ENCODE measurements around the gene WNT7B.

WNT7B gene

DNA sequence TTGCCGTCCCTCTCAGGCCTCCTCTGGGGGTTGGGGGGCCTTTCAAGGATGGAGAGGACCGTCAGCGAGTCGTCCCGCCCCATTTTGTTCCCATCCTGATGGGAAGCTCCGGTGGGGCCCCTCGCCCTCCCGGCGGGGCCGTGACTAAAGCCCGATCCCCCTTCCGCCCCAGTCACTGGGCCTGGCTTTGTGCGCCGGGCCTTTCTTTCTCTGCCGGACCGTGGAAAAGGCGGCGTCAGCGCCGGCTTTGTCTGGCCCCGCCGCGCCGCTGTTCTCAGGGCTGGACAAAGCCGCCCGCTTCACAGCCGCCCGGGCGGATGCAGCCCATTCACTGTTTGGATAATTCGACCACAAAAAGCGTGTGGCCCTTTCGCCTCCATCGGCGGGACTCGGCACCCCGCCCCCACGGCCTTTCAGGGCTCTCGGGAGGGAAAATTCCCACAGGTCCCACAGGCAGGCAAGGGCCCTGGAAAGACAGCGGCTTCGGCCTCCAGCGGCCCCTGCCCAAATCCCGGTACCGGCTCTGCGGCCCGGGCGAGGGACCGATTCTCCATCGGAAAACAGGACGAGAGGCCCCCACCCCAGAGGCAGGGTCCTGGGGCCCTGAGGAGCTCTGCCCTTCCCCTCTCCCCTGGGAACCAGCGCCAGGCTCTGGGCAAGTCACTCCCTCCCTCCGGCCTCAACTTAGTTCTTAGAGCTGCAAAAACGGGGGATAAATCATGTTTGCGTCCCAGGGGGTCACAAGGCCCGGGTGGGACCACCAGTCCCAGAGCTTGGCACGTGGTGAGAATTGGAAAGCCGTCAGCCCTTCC is 87.2 kb downstream of the WNT7B start:
- no peaks in the 10 kb centered on the region for H3K9me3 ChIP-seq (ENCODE audit: control insufficient read depth, insufficient read depth, low read depth, low read length)
- no peaks in the 10 kb centered on the region for H3K36me3 ChIP-seq (ENCODE audit: control insufficient read depth, insufficient read depth, low read length)
- H3K4me3 ChIP-seq (ENCODE audit: low read depth, low read length) = no peak overlapping the region
- no peaks in the 10 kb centered on the region for H3K4me1 ChIP-seq (ENCODE audit: control insufficient read depth, insufficient read depth, low read length)
- no peak overlapping the region for H3K9ac ChIP-seq (ENCODE audit: low read length)
- no peaks in the 10 kb centered on the region for H3K27me3 ChIP-seq (ENCODE audit: control insufficient read depth, insufficient read depth, low read length)
- no peak overlapping the region for H3K27ac ChIP-seq (ENCODE audit: low read depth, low read length)

DNA sequence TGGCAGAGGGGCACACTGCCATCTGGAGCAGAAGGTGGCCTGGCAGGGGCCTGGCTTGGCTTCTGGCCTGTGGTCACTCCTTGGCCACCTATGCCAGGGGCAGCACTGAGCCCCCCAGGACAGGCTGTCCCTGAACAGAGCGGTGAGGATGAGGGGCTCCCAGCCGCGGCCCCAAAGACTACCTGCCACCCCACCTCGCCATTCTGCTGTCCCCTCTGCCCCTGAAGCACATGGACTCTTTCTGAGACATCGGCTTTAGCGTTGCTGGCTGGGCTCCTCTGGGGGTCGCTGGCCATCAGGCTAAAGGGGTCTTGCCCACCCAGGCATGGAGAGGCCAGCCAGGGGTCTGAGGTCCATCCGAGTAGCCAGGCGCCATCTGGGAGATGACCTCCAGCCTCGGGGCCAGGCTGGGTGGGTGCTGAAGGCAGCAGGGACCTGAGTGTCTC is 87.8 kb downstream of the WNT7B start:
- Histone ChIP-seq H3K4me1 (ENCODE audit: control insufficient read depth, insufficient read depth, low read length) (no peaks in the 10 kb centered on the region), H3K27me3 (ENCODE audit: control insufficient read depth, insufficient read depth, low read length) (no peaks in the 10 kb centered on the region), H3K9ac (ENCODE audit: low read length) (no peak overlapping the region), H3K9me3 (ENCODE audit: control insufficient read depth, insufficient read depth, low read depth, low read length) (no peaks in the 10 kb centered on the region), H3K4me3 (ENCODE audit: low read depth, low read length) (no peak overlapping the region), H3K27ac (ENCODE audit: low read depth, low read length) (no peak overlapping the region), H3K36me3 (ENCODE audit: control insufficient read depth, insufficient read depth, low read length) (no peaks in the 10 kb centered on the region)

DNA sequence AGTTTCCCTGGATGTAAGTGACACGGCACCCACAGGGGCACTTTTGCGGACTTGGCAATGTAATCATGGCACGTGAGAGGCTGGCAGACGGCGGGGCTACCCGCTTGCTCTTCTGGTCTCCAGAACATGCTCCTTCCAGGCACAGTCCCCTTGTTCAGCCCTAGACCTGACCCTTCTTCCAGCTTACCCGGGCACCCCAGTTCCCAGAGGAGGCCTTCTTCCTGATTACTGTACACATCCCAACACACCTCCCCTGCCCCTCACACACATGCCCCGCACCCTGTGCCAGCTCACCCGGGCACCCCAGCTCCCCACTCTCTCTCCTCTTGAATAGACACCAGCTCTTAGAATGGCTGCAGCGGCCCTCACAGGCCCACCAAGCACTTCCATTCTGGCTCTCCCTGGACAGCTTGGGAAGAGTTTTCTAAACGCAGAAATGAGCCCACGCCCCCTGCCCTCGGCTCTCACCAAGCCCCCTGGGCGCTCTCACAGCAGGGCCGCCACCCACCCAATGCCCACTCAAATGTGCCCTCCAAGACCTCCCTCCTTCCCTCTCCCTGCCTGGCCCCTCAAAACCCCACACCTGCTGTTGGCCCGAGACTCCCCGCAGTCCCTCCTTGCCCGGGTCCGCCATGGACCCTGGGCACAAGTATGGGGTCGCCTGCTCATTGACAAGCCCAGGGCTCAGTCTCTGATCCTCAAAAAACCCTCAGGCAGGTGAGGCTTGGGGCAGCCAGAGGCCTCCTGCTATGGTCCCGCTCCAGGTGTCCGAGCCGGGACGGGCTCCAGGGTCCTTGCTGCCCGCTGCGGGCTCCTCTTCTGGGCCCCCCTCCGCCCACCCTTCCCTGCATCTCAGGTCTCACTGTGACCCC is 88.5 kb downstream of the WNT7B start:
- Histone ChIP-seq H3K9me3 (ENCODE audit: control insufficient read depth, insufficient read depth, low read depth, low read length) (no peaks in the 10 kb centered on the region), H3K27me3 (ENCODE audit: control insufficient read depth, insufficient read depth, low read length) (no peaks in the 10 kb centered on the region), H3K4me1 (ENCODE audit: control insufficient read depth, insufficient read depth, low read length) (no peaks in the 10 kb centered on the region), H3K9ac (ENCODE audit: low read length) (no peak overlapping the region), H3K27ac (ENCODE audit: low read depth, low read length) (no peak overlapping the region), H3K36me3 (ENCODE audit: control insufficient read depth, insufficient read depth, low read length) (no peaks in the 10 kb centered on the region), H3K4me3 (ENCODE audit: low read depth, low read length) (no peak overlapping the region)

DNA sequence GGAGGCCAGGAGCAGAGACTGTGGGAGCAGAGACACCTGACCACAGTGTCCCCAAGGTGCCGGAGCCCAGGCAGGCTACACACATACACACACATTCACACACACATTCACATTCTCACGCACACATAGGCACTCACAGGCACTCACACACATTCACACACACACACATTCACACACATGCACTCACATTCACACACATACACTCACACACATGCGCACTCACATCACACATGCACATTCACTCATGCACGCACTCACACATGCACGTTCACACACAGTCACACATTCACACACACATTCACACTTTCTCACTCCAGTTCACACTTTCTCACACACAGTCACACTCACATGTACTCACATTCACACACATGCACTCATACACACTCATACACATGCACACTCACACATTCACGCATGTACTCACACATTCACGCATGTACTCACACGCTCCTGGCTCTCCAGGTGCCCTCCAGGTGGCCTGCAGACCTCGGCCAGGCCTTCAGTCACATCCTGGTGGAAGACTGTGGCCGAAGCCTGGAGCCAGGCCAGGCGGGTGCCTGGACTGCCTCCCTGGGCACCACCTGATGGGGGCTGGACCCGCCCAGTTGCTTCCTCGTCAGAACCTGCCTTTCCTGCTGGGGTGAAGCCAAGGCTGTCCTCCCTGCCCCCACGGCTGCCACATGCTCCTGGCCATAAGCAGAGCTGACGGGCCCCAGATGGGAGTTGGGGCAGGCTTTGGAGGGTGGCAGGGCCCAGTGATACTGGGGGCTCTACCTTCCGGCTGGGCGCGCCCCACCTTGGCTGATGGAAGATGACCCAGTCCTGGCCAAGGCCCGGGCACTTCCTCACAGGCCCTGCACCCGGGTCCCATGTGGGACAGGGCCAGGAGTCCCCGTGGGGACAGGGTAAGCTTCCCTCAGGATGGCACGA is 89.5 kb downstream of the WNT7B start:
- H3K36me3 ChIP-seq (ENCODE audit: control insufficient read depth, insufficient read depth, low read length) = no peaks in the 10 kb centered on the region
- peaks cover 5% of the 10 kb centered on the region; the same call in 1 of the 2 replicates for H3K27me3 ChIP-seq (ENCODE audit: control insufficient read depth, insufficient read depth, low read length)
- no peak overlapping the region for H3K9ac ChIP-seq (ENCODE audit: low read length)
- H3K4me3 ChIP-seq (ENCODE audit: low read depth, low read length) = no peak overlapping the region
- no peaks in the 10 kb centered on the region for H3K4me1 ChIP-seq (ENCODE audit: control insufficient read depth, insufficient read depth, low read length)
- no peaks in the 10 kb centered on the region for H3K9me3 ChIP-seq (ENCODE audit: control insufficient read depth, insufficient read depth, low read depth, low read length)
- no peak overlapping the region for H3K27ac ChIP-seq (ENCODE audit: low read depth, low read length)

DNA sequence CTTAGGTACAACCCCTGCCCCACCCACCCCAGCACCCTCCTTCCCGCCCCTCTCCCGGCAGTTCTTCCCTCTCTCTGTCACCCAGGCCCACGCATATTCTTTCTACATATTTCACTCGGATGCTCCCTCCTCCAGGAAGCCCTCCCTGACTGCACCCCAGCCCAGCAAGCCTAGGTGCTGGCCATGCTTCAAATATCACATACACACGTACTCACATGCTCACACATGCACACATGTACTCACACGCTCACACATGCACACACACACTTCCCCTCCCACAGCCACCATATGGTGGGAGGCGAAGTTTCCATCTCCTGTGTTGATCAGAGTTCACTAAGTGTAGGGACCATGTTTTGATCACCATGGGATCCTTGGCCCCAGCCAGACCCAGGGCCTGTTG is 90.4 kb downstream of the WNT7B start:
- peaks cover 14% of the 10 kb centered on the region; the same call in 1 of the 2 replicates for H3K27me3 ChIP-seq (ENCODE audit: control insufficient read depth, insufficient read depth, low read length)
- H3K9me3 ChIP-seq (ENCODE audit: control insufficient read depth, insufficient read depth, low read depth, low read length) = no peaks in the 10 kb centered on the region
- no peaks in the 10 kb centered on the region for H3K4me1 ChIP-seq (ENCODE audit: control insufficient read depth, insufficient read depth, low read length)
- H3K9ac ChIP-seq (ENCODE audit: low read length) = no peak overlapping the region
- no peak overlapping the region for H3K4me3 ChIP-seq (ENCODE audit: low read depth, low read length)
- no peak overlapping the region for H3K27ac ChIP-seq (ENCODE audit: low read depth, low read length)
- H3K36me3 ChIP-seq (ENCODE audit: control insufficient read depth, insufficient read depth, low read length) = no peaks in the 10 kb centered on the region

DNA sequence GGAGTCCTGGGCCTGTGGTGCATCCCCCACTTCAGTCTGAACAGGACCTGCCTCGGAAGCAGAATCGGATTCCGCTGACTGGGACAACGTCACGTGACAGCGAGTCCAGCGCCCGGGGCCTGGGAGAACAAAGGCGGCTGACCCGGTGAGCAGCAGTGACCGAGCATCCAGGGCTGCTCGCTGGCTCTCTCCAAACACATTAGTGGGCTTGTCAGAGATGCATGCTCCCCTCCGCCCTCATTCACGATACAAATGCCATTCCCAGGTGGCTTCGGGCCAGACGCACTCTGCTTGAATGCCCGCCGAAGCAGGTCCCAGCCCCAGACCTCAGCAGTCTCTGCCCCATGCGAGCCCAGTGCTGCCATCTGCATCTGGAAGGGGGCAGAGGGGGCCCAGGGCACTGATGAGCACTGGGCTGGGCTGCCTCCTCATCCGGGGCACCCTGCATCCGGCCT is 91.0 kb downstream of the WNT7B start:
- no peak overlapping the region for H3K27ac ChIP-seq (ENCODE audit: low read depth, low read length)
- no peak overlapping the region for H3K4me3 ChIP-seq (ENCODE audit: low read depth, low read length)
- H3K27me3 ChIP-seq (ENCODE audit: control insufficient read depth, insufficient read depth, low read length) = peaks cover 20% of the 10 kb centered on the region; the same call in 1 of the 2 replicates

DNA sequence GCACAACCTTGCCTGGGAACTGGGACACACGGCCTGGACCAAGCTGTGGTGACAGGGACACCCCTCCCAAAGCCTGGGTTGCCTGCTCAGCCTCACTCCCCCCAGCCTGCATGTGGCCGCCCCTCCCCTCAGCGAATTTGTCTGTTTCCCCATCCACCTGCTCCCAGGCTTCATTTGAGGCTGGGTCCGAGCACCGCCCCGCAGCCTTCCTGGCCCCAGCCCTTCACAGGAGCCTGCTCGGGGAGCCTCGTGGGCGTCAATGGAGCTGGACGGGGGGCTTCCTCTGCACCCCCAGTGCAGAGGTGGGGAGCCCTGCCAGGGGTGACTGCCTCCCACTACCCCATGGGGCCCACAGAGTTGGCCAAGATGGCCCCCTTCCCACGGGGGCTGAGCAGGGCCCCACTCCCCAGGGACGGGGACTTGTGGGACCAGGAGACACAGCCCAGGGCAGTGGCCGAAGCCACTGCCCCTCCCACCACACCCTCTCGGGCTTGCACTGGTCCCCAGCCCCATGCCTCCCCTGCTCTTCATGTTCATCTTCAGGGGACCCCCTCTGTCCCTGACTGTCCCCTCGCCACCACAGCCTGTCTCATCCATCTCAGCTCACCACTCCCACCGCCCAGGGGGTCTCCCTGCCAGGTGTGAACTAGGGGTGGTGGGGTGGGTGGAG is 91.7 kb downstream of the WNT7B start:
- peaks cover 26% of the 10 kb centered on the region; the same call in 1 of the 2 replicates for H3K27me3 ChIP-seq (ENCODE audit: control insufficient read depth, insufficient read depth, low read length)
- H3K4me3 ChIP-seq (ENCODE audit: low read depth, low read length) = no peak overlapping the region
- H3K9me3 ChIP-seq (ENCODE audit: control insufficient read depth, insufficient read depth, low read depth, low read length) = no peaks in the 10 kb centered on the region
- peaks cover 9% of the 10 kb centered on the region; the same call in 1 of the 2 replicates for H3K4me1 ChIP-seq (ENCODE audit: control insufficient read depth, insufficient read depth, low read length)
- H3K27ac ChIP-seq (ENCODE audit: low read depth, low read length) = no peak overlapping the region
- H3K36me3 ChIP-seq (ENCODE audit: control insufficient read depth, insufficient read depth, low read length) = no peaks in the 10 kb centered on the region
- H3K9ac ChIP-seq (ENCODE audit: low read length) = no peak overlapping the region

More for the DNA sequence above, 91.0 kb downstream of the WNT7B start:
- no peaks in the 10 kb centered on the region for H3K9me3 ChIP-seq (ENCODE audit: control insufficient read depth, insufficient read depth, low read depth, low read length)
- no peaks in the 10 kb centered on the region for H3K36me3 ChIP-seq (ENCODE audit: control insufficient read depth, insufficient read depth, low read length)
- no peak overlapping the region for H3K9ac ChIP-seq (ENCODE audit: low read length)
- 0 out of 2 replicates have a peak, but pooled peaks cover 2% of the 10 kb centered on the region for H3K4me1 ChIP-seq (ENCODE audit: control insufficient read depth, insufficient read depth, low read length)

DNA sequence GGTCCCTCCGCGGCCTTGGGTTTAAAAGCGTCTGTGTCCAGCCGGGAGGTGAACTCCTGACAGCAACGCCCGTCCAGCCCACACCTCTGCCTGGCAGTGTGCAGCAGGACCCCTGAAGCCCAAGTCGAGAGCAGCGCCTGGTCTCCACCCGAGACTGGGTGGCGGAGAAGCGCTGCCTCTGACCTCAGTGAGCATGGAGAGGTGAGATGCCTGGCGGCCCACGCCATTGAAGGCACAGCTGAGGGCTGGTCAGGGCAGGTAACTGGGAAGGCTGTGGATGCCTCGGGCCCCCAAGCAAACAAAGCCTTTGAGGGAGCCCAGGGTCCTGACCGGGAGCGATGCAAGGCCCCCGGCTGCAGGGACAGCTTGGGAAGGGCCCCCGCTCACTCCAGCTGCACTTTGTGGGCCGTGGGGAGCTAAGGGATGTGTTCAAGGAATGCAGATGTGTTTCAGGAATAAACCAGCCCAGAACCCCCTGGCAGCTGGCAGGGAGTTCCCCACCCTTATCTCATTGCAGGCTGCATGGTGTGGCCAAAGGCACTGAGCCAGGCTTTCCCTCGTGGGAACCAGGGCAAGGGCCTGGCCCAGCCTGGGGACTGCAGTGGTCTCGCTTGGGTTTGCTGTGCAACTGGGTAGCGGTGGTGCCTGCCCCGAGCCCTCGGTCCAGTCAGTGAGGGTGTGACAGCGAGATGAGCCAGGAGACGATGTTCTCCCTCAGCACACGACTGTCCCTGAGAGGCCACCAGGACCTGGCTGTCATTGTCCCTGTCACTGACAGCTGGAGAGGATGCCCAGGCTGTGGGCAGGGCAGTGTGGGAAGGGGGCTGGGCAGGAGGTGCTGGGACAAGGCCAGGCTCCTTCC is 92.5 kb downstream of the WNT7B start:
- H3K9me3 ChIP-seq (ENCODE audit: control insufficient read depth, insufficient read depth, low read depth, low read length) = no peaks in the 10 kb centered on the region
- H3K27me3 ChIP-seq (ENCODE audit: control insufficient read depth, insufficient read depth, low read length) = peaks cover 34% of the 10 kb centered on the region; the same call in 1 of the 2 replicates
- H3K9ac ChIP-seq (ENCODE audit: low read length) = no peak overlapping the region
- no peaks in the 10 kb centered on the region for H3K36me3 ChIP-seq (ENCODE audit: control insufficient read depth, insufficient read depth, low read length)
- peaks cover 11% of the 10 kb centered on the region; the same call in 1 of the 2 replicates for H3K4me1 ChIP-seq (ENCODE audit: control insufficient read depth, insufficient read depth, low read length)
- no peak overlapping the region for H3K27ac ChIP-seq (ENCODE audit: low read depth, low read length)
- no peak overlapping the region for H3K4me3 ChIP-seq (ENCODE audit: low read depth, low read length)

DNA sequence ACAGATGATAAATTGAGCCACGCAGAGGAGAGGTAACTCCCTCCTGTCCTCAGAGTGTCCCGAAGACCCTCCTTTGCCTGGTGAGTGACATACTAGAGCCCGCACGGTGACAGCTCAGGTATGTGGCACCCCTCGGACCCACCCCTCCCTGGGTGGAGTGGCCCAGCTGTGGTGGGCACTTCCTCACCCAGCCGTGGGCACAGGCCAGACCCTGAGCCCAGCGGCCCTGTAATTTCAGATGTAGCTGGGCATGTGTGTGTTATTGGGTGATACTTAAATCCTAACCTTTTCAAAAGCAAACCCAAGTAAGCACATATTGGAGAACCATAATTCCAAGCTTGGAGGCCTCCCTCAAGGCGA is 93.2 kb downstream of the WNT7B start:
- peaks cover 39% of the 10 kb centered on the region; the same call in 1 of the 2 replicates for H3K27me3 ChIP-seq (ENCODE audit: control insufficient read depth, insufficient read depth, low read length)
- H3K36me3 ChIP-seq (ENCODE audit: control insufficient read depth, insufficient read depth, low read length) = no peaks in the 10 kb centered on the region
- no peaks in the 10 kb centered on the region for H3K9me3 ChIP-seq (ENCODE audit: control insufficient read depth, insufficient read depth, low read depth, low read length)
- H3K4me1 ChIP-seq (ENCODE audit: control insufficient read depth, insufficient read depth, low read length) = peaks cover 13% of the 10 kb centered on the region; the same call in 1 of the 2 replicates
- no peak overlapping the region for H3K9ac ChIP-seq (ENCODE audit: low read length)
- no peak overlapping the region for H3K27ac ChIP-seq (ENCODE audit: low read depth, low read length)
- no peak overlapping the region for H3K4me3 ChIP-seq (ENCODE audit: low read depth, low read length)
